Activated T-cell treated with anti-CD3 and anti-CD28 coated beads, Interleukin-2, amount 50 U/mL, for 4 hours (primary cell): Measurements from ENCODE around the gene WFIKKN2. TPM values are rescaled to one million over a fixed set of nuclear protein-coding genes. Genes with fewer than 3 reads are reported as not detected.
"Not testable (repeated sequence)": the region's sequence is repeated elsewhere in the genome, so short reads cannot be mapped to it uniquely, and the experiment has no call there.

Experiments
- ATAC-seq, 2 donors: fragments of 200-7000 bp; cut with Tn5 transposase; one replicate each; pipeline ENCODE4 v1.10.0; 2021
- DNase-seq: peaks from one replicate; pipeline ENCODE4 v3.0.0-alpha.2; 2020
- H3K27me3 Mint-ChIP-seq: one replicate; pipeline ENCODE4 v1.8.0; 2021; ENCODE audit warnings: low read depth, mixed read lengths
- H3K36me3 Mint-ChIP-seq: one replicate; pipeline ENCODE4 v1.8.0; 2022; ENCODE audit warnings: mixed read lengths; ENCODE audit not compliant: insufficient read depth
- H3K4me1 Mint-ChIP-seq: one replicate; pipeline ENCODE4 v1.8.0; 2021; ENCODE audit warnings: low read depth, mixed read lengths
- H3K4me3 Mint-ChIP-seq: one replicate; pipeline ENCODE4 v1.8.0; 2021; ENCODE audit warnings: mild to moderate bottlenecking, moderate library complexity, mixed read lengths
- H3K9me3 Mint-ChIP-seq: one replicate; pipeline ENCODE4 v1.8.0; 2021; ENCODE audit warnings: mixed read lengths
- total RNA-seq, 3 donors: library from RNA; stranded (reverse); gene quantifications; one replicate each; pipeline ENCODE4 v1.2.1, GENCODE V29; 2021

Gene WFIKKN2
- total RNA-seq, 3 donors from 2014 or later, result not detected

DNA sequence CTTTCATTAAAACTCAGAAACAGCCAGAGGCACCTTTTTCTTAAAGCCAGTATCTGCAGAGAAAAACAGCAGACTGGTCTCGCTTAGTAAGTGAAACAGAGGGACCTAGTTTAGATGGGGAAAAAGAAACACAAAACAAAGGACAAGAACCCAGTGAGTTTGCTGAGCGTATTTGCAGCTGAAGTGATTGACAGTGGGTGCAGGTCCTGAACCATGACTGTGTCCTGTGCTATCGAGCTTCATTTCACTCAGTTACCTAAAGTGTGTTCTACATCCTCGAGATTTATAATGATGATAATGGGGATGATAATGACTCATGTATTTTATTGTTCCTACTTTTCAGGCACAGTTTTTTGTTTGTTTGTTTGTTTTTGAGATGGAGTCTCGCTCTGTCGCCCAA lies 31.7 kb upstream of the WFIKKN2 start:
- Mint-ChIP-seq H3K4me3 (no peak overlapping the region), H3K9me3 (no peaks in the 10 kb centered on the region), H3K4me1 (no peaks in the 10 kb centered on the region), H3K36me3 (no peaks in the 10 kb centered on the region), H3K27me3 (no peaks in the 10 kb centered on the region)
- no peak for ATAC-seq
- DNase-seq, result no peak

DNA sequence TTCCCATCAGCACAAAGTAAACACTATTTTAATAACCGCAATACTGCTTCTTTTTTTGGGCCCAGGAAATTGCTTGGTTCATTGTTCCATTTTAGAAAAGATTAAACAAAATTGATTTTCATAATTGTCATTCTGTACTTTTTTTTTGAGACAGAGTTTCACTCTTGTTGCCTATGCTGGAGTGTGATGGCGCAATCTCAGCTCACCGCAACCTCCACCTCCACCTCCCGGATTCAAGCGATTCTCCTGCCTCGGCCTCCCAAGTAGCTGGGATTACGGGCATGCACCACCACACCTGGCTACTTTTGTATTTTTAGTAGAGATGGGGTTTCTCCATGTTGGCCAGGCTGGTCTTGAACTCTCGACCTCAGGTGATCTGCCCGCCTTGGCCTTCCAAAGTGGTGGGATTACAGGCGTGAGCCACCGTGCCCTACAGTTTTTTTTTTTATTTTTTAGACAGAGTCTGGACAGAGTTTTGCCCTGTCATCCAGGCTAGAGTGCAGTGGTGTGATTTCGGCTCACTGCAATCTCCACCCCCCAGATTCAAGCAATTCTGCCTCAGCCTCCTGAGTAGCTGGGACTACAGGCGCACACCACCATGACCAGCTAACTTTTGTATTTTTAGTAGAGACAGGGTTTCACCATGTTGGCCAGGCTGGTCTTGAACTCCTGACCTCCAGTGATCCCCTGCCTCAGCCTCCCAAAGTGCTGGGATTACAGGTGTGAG lies 30.5 kb upstream of the WFIKKN2 start:
- not testable (repeated sequence) for H3K4me1 Mint-ChIP-seq, H3K9me3 Mint-ChIP-seq, H3K36me3 Mint-ChIP-seq, DNase-seq, H3K4me3 Mint-ChIP-seq, H3K27me3 Mint-ChIP-seq, ATAC-seq

DNA sequence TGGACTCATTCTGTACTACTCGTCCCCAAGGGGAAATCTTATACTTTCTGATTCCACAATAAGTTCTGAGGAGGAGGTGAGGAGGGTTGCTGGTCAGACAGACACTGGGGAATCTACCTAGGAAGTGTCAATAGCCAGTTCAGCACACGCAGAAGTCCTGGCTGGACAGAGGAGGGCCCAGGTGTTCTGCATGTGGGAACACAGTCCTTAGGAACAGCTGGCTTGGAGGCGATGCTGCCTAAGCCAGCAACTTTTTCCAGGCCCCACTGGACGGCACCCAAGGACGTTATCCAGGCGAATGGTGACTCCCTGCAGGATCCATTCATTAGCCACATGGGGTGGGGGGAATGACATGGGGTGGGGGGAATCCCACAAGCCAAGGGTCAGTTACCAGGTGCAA lies 29.9 kb upstream of the WFIKKN2 start:
- no peaks in the 10 kb centered on the region for H3K27me3 Mint-ChIP-seq
- no peaks in the 10 kb centered on the region for H3K36me3 Mint-ChIP-seq
- H3K9me3 Mint-ChIP-seq, result no peaks in the 10 kb centered on the region
- DNase-seq, result no peak
- no peak for ATAC-seq
- no peak overlapping the region for H3K4me3 Mint-ChIP-seq
- no peaks in the 10 kb centered on the region for H3K4me1 Mint-ChIP-seq

DNA sequence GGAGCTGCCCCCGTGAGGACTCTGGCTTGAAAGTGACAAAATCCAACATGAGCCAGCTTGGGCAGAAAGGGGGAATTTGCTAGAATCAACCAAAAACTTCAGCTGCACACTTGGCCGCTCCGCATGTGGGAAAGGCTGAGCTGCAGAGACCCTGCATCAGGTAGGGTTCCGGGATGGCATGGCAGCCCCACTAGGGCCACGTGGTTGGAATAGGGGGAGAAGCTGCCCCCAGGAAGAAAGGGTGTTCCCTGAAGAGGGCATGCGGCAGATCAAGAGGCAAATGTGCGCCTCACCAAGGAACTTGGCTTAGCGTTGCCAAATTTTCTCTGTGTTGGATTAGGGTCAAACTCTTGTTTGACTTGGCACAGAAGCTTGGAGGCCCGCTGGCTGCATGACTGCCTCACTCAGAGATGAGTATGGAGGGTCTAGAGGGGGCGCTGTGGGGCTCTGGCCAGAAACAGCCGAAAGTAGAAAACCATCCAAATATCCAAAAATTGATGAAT lies 29.2 kb upstream of the WFIKKN2 start:
- no peaks in the 10 kb centered on the region for H3K9me3 Mint-ChIP-seq
- H3K27me3 Mint-ChIP-seq, result no peaks in the 10 kb centered on the region
- H3K4me3 Mint-ChIP-seq, result no peak overlapping the region

DNA sequence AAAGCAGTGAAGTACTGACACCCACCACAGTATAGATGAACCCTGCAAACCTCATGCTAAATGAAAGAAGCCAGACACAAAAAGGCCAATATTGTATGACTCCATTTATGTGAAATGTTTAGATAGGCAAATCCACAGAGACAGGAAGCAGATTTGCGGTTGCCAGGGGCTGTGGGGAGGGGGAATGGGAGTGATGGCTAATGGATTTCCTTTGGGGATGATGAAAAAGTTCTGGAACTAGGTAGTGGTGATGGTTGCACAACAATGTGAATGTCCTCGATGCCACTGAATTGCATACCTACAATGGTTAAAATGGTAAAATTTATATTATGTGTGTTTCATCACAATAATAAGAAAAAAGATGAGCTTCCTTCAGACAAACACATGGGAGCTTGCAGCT lies 28.4 kb upstream of the WFIKKN2 start:
- H3K36me3 Mint-ChIP-seq, result no peaks in the 10 kb centered on the region
- DNase-seq (no peak), ATAC-seq (no peak)
- H3K4me1 Mint-ChIP-seq, result no peaks in the 10 kb centered on the region
- H3K9me3 Mint-ChIP-seq, result no peaks in the 10 kb centered on the region
- no peak overlapping the region for H3K4me3 Mint-ChIP-seq
- H3K27me3 Mint-ChIP-seq, result no peaks in the 10 kb centered on the region

More for the DNA sequence above, 29.2 kb upstream of the WFIKKN2 start:
- DNase-seq (no peak), ATAC-seq (no peak)
- H3K36me3 Mint-ChIP-seq, result no peaks in the 10 kb centered on the region
- H3K4me1 Mint-ChIP-seq, result no peaks in the 10 kb centered on the region

DNA sequence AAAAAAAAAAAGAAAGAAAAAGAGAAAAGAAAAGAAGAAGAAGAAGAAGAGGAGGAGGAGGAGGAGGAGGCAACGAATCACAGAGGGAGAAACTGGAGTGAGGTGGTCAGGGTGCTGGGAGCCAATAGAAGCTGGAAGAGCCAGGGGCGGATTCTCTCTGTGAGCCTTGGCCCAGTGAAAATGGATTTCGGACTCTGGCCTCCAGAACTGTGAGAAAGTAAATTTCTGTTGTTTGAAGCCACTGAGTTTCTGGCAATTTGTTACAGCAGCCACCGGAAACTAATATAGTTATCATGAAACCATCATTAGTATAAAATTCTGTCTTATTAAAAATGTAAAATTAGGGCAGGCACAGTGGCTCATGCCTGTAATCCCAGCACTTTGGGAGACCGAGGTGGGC lies 27.7 kb upstream of the WFIKKN2 start:
- Mint-ChIP-seq H3K36me3 (no peaks in the 10 kb centered on the region), H3K4me1 (no peaks in the 10 kb centered on the region), H3K4me3 (no peak overlapping the region), H3K27me3 (no peaks in the 10 kb centered on the region), H3K9me3 (no peaks in the 10 kb centered on the region)
- ATAC-seq, result no peak
- DNase-seq, result no peak

DNA sequence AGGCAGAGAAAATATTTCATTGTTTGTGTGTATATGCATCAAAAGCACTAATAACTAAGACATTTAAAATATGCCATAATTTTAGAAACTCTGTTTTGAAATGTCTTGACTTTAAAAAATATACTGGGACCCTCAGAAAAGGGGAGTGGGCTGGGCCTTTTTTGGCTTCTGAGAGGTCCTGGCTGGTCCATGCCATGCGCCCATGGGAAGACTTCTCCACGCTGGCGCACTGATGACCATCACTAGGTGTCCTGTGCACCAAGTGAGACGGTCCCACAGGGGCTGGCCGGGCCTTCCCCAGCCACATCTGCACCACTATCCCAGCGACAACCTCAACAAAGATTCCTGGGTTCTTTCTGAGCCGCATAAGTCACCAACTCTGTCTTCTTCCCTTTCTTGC lies 27.0 kb upstream of the WFIKKN2 start:
- no peaks in the 10 kb centered on the region for H3K9me3 Mint-ChIP-seq
- no peaks in the 10 kb centered on the region for H3K36me3 Mint-ChIP-seq
- no peaks in the 10 kb centered on the region for H3K27me3 Mint-ChIP-seq
- H3K4me3 Mint-ChIP-seq, result no peak overlapping the region
- H3K4me1 Mint-ChIP-seq, result no peaks in the 10 kb centered on the region
- DNase-seq (no peak), ATAC-seq (no peak)

DNA sequence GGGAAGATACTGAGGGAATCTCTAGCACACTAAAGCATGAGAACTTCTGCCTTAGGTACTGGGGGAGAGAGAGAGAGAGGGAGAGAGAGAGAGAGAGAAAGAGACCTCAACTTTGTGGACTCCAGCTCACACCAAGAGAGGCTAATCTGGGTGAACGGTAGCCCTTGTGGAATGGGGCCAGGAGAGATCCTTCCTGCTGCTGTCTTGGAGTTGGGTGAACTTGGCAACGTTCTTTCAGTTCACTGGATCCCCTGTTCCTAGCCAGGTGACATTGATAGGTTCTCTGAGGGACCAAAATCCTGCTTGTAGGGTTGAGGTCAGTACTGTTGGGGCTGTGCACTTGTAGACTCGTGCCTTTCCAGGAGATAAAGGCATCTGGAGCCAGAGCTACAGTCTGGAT lies 26.5 kb upstream of the WFIKKN2 start:
- no peaks in the 10 kb centered on the region for H3K4me1 Mint-ChIP-seq
- no peak for DNase-seq
- H3K9me3 Mint-ChIP-seq, result no peaks in the 10 kb centered on the region
- H3K36me3 Mint-ChIP-seq, result no peaks in the 10 kb centered on the region
- no peak for ATAC-seq
- no peaks in the 10 kb centered on the region for H3K27me3 Mint-ChIP-seq
- H3K4me3 Mint-ChIP-seq, result no peak overlapping the region

DNA sequence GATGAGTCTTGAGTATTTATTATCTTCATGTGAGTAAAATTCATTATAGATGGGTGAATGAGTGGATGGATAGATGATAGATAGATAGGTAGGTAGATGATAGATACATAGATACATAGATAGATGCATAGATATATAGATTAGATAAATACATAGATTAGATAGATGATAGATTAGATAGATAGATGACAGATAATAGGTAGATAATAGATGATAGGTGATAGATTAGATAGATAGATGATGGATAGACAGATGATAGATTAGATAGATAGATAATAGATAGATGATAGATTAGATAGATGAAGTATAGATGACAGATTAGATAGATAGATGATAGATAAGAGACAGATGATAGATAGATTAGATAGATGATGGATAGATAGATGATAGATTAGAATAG lies 21.8 kb upstream of the WFIKKN2 start:
- DNase-seq, result no peak
- no peak for ATAC-seq
- peaks cover 1% of the 10 kb centered on the region for H3K4me1 Mint-ChIP-seq
- H3K27me3 Mint-ChIP-seq, result no peaks in the 10 kb centered on the region
- H3K36me3 Mint-ChIP-seq, result no peaks in the 10 kb centered on the region
- no peak overlapping the region for H3K4me3 Mint-ChIP-seq
- H3K9me3 Mint-ChIP-seq, result no peaks in the 10 kb centered on the region

DNA sequence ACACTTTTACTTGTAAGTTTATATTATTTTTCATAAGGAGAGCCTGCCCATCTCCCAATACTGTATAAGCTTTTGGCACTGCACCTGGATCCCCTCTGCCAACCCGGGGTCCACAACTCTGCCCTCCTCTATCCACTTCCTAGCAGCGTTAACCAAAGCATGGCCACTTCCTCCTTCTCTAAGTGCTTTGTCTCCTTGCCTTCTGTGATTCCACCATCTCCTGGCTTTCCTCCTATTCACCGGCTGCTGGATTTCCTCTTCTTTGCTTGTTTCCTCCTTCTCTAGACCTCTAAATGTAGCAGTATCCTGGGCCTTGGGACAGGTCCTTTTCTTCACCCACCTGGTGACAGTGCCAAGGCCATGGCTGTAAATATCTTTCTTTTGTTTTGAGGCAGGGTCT lies 20.0 kb upstream of the WFIKKN2 start:
- ATAC-seq, result no peak
- Mint-ChIP-seq H3K4me3 (no peak overlapping the region), H3K4me1 (peaks cover 1% of the 10 kb centered on the region), H3K27me3 (no peaks in the 10 kb centered on the region), H3K36me3 (no peaks in the 10 kb centered on the region), H3K9me3 (no peaks in the 10 kb centered on the region)
- DNase-seq, result no peak

DNA sequence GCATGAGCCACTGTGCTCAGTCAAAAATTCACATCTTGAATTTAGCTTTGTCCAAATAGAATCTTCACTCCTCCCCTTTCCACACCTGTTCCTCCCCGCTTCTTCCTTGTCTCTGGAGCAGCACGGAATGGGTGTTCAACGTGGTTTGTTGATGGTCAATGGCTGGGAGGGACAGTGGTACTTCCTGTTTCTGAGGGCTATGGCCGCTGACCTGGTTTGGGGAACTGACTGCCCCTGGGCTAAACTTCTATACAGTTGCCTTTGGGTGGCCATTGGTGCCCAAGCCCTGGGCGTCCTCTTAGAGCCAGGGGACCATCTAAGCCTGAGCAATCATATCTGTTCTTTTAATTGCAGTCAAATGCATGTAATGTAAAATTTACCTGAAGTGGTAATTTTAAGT lies 19.1 kb upstream of the WFIKKN2 start:
- ATAC-seq (no peak), DNase-seq (no peak)
- no peaks in the 10 kb centered on the region for H3K27me3 Mint-ChIP-seq
- H3K9me3 Mint-ChIP-seq, result no peaks in the 10 kb centered on the region
- H3K36me3 Mint-ChIP-seq, result no peaks in the 10 kb centered on the region
- peaks cover 1% of the 10 kb centered on the region for H3K4me1 Mint-ChIP-seq
- no peak overlapping the region for H3K4me3 Mint-ChIP-seq

DNA sequence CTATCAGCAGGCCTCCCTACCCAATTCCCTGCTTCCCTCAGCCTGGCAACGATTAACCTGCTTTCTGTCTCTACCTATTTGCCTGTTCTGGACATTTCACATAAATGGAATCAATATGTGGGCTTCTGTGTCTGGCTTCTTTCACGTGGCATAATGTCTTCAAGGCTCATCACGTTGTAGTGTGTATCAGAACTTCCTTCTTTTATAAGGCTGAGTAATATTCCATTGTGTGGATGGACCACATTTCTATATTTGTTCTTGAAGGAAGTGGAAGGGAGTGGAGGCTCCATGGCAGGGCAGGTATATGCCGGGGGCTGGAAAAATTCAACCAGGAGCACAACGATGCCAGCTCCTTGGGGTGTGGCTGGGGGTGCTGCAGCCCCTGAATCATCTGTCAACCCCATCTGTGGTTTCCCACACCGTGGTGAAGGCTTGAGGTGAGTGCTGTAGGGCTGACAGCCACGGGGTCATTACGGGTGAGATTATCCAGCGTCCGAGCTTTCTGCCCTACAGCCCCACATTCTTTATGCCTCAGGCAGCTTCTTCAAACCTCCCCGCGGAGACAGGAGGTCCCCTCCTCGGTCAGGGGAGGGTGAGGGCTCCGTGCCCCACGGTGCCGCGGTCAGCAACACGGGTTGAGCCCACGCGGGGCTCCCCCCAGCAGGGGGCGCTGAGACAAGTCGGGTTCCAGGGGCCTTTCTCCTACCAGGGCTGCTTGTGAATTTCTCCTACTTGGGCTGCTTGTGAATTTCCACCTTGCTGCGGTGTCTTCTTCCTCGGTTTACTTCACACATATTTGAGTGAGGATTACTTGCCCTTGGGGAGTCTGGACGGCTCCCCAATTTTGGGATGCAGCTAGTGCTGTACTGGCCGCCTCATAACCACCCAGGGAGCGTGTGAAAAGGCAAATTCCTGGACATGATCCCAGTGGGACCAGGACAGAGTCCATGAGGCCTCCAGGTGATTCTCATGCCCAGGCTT lies 18.3 kb upstream of the WFIKKN2 start:
- ATAC-seq, result peak; percentile 76 to 85
- Mint-ChIP-seq H3K4me1 (peaks cover 1% of the 10 kb centered on the region), H3K4me3 (no peak overlapping the region), H3K36me3 (no peaks in the 10 kb centered on the region), H3K9me3 (no peaks in the 10 kb centered on the region), H3K27me3 (no peaks in the 10 kb centered on the region)
- DNase-seq, result peak; percentile 57

DNA sequence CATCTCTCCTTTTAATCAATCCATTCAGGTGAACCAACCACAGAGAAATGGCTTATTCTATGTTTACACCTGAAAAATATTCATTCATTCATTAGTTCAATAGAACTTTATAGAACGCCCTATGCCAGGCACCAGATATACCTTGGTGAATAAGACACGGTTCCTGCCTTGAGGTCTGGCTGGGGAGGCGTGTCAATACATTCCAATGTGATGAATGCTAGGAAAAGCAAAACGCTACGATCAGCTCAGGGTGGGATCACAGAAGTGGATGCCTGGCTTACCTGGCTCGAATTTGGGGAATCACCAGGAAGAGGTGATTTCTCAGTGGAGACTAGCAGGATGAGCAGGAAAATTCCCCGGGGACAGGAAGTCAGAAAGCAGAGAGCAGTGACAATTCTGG lies 17.5 kb upstream of the WFIKKN2 start:
- Mint-ChIP-seq H3K27me3 (no peaks in the 10 kb centered on the region), H3K36me3 (no peaks in the 10 kb centered on the region), H3K4me1 (peaks cover 1% of the 10 kb centered on the region), H3K9me3 (no peaks in the 10 kb centered on the region), H3K4me3 (no peak overlapping the region)
- ATAC-seq, result no peak
- no peak for DNase-seq

DNA sequence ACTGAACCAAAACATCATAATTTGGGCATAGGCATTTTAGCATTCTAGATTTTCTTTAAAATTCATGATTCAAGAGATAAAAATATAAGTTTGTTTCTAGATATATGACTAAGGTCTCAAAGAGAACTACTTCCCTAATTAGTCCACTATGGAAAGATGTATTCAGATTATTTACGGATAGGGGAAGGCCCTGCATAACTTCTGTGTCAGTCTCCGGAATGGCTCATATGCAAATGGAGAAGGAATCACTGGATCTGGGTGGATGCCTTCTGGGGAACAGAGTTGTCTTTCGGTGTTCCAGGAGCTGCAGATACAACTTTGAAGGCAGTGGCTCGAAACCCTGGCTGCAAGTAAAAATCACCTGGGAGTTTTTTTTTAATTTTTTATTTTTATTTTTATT lies 17.1 kb upstream of the WFIKKN2 start:
- no peak for ATAC-seq
- DNase-seq, result no peak
- Mint-ChIP-seq H3K9me3 (no peaks in the 10 kb centered on the region), H3K4me1 (peaks cover 1% of the 10 kb centered on the region), H3K4me3 (no peak overlapping the region), H3K27me3 (no peaks in the 10 kb centered on the region), H3K36me3 (no peaks in the 10 kb centered on the region)
